ENCODE results near the gene LRP1B.

The LRP1B gene

DNA sequence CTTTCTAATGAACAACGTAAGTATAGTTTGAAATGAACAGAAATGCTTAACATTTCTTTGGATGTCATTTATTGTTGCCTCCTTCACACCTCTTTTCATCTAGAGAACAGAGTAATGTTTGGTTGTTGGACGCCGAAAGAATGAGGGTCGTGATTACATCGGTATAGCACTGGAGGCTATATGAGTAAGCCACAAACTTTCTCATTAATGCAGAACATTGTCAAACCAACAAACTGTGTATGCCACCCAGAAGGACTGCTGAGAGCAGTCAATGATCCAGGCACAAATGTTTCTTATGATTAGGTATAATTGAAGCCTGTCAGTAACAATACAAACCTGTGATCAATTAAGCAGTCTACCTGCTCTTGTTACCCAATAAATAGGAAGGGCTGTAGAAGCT lies 1855.9 kb downstream of the LRP1B start:
- TF ChIP-seq ZFP3 (CRISPR knock-in tag; IDR thresholded peaks at IDR 0.05) (no peak), ESRRG (CRISPR knock-in tag; IDR thresholded peaks at IDR 0.05) (no peak), ZFP30 (CRISPR knock-in tag; IDR thresholded peaks at IDR 0.05) (no peak), BACH2 (CRISPR knock-in tag; IDR thresholded peaks at IDR 0.05; ENCODE audit: borderline replicate concordance) (no peak)
- ATAC-seq = no peak

DNA sequence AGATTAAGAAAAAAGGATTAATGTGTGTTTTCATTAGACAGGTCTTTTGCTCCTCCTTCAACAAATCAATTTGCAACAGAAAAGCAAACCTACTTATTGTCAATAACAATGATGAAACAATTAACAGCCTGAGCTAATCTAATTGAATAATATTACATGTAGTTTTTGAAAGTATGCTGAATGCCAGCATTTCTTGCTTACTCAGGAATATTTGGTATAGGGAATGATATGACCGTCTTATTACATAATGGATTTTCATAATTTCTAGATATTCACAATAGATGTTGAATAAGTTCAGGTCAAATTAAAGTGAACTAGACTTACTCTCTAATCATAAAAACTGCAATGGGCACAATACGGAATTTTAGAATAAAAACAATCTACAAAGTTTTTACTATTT lies 1856.9 kb downstream of the LRP1B start:
- TF ChIP-seq TOX (CRISPR knock-in tag; IDR thresholded peaks at IDR 0.05; ENCODE audit: borderline replicate concordance) (no peak), ZNF70 (CRISPR knock-in tag; IDR thresholded peaks at IDR 0.05) (no peak), ZFP30 (CRISPR knock-in tag; IDR thresholded peaks at IDR 0.05) (no peak)
- no peak for ATAC-seq

DNA sequence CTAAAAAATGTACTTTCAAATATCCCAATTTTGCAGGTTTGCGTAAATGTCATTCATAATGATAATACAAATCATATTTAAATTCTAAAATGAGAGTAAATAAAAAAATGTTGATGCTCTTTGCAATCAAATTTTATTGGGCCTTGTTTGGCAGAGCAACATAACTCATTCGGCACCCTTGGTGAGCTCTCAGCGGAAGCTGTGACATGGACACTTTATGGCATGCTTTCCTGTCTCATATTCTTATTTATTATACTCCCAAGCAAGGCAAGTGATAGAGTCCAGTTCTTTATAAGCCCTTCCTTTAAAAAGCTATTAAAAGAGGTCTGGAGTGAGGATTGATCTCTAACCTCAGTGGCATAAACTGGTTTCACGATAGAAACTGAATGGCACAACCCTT lies 1857.4 kb downstream of the LRP1B start:
- no peak for TF ChIP-seq GLIS3 (CRISPR knock-in tag; IDR thresholded peaks at IDR 0.05)
- TF ChIP-seq SNAI2 (CRISPR knock-in tag; IDR thresholded peaks at IDR 0.05) = no peak
- TF ChIP-seq, protein P1, sequence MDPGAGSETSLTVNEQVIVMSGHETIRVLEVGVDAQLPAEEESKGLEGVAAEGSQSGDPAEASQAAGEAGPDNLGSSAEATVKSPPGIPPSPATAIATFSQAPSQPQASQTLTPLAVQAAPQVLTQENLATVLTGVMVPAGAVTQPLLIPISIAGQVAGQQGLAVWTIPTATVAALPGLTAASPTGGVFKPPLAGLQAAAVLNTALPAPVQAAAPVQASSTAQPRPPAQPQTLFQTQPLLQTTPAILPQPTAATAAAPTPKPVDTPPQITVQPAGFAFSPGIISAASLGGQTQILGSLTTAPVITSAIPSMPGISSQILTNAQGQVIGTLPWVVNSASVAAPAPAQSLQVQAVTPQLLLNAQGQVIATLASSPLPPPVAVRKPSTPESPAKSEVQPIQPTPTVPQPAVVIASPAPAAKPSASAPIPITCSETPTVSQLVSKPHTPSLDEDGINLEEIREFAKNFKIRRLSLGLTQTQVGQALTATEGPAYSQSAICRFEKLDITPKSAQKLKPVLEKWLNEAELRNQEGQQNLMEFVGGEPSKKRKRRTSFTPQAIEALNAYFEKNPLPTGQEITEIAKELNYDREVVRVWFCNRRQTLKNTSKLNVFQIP (CRISPR knock-in tag; IDR thresholded peaks at IDR 0.05; ENCODE audit: borderline replicate concordance, low read depth) = no peak
- TF ChIP-seq, protein P2, sequence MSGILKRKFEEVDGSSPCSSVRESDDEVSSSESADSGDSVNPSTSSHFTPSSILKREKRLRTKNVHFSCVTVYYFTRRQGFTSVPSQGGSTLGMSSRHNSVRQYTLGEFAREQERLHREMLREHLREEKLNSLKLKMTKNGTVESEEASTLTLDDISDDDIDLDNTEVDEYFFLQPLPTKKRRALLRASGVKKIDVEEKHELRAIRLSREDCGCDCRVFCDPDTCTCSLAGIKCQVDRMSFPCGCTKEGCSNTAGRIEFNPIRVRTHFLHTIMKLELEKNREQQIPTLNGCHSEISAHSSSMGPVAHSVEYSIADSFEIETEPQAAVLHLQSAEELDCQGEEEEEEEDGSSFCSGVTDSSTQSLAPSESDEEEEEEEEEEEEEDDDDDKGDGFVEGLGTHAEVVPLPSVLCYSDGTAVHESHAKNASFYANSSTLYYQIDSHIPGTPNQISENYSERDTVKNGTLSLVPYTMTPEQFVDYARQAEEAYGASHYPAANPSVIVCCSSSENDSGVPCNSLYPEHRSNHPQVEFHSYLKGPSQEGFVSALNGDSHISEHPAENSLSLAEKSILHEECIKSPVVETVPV (CRISPR knock-in tag; IDR thresholded peaks at IDR 0.05) = no peak
- TF ChIP-seq, protein P3, sequence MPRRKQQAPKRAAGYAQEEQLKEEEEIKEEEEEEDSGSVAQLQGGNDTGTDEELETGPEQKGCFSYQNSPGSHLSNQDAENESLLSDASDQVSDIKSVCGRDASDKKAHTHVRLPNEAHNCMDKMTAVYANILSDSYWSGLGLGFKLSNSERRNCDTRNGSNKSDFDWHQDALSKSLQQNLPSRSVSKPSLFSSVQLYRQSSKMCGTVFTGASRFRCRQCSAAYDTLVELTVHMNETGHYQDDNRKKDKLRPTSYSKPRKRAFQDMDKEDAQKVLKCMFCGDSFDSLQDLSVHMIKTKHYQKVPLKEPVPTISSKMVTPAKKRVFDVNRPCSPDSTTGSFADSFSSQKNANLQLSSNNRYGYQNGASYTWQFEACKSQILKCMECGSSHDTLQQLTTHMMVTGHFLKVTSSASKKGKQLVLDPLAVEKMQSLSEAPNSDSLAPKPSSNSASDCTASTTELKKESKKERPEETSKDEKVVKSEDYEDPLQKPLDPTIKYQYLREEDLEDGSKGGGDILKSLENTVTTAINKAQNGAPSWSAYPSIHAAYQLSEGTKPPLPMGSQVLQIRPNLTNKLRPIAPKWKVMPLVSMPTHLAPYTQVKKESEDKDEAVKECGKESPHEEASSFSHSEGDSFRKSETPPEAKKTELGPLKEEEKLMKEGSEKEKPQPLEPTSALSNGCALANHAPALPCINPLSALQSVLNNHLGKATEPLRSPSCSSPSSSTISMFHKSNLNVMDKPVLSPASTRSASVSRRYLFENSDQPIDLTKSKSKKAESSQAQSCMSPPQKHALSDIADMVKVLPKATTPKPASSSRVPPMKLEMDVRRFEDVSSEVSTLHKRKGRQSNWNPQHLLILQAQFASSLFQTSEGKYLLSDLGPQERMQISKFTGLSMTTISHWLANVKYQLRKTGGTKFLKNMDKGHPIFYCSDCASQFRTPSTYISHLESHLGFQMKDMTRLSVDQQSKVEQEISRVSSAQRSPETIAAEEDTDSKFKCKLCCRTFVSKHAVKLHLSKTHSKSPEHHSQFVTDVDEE (CRISPR knock-in tag; IDR thresholded peaks at IDR 0.05) = no peak
- no peak for TF ChIP-seq ZNF8 (CRISPR knock-in tag; IDR thresholded peaks at IDR 0.05)
- no peak for TF ChIP-seq ZFP30 (CRISPR knock-in tag; IDR thresholded peaks at IDR 0.05)
- no peak for TF ChIP-seq PPARA (CRISPR knock-in tag; IDR thresholded peaks at IDR 0.05; ENCODE audit: borderline replicate concordance)
- TF ChIP-seq ARNTL (CRISPR knock-in tag; IDR thresholded peaks at IDR 0.05; ENCODE audit: borderline replicate concordance, low read depth) = no peak
- TF ChIP-seq TOX (CRISPR knock-in tag; IDR thresholded peaks at IDR 0.05; ENCODE audit: borderline replicate concordance) = no peak
- no peak for TF ChIP-seq ISL1 (CRISPR knock-in tag; IDR thresholded peaks at IDR 0.05)
- no peak for TF ChIP-seq ZNF565 (CRISPR knock-in tag; conservative IDR thresholded peaks at IDR 0.05; ENCODE audit: low read depth)
- TF ChIP-seq ZNF70 (CRISPR knock-in tag; IDR thresholded peaks at IDR 0.05) = no peak
- no peak for TF ChIP-seq TCF4 (CRISPR knock-in tag; IDR thresholded peaks at IDR 0.05; ENCODE audit: borderline replicate concordance)
- TF ChIP-seq OSR1 (CRISPR knock-in tag; IDR thresholded peaks at IDR 0.05) = no peak
- TF ChIP-seq ZC3H10 (CRISPR knock-in tag; IDR thresholded peaks at IDR 0.05) = no peak
- ATAC-seq = no peak

DNA sequence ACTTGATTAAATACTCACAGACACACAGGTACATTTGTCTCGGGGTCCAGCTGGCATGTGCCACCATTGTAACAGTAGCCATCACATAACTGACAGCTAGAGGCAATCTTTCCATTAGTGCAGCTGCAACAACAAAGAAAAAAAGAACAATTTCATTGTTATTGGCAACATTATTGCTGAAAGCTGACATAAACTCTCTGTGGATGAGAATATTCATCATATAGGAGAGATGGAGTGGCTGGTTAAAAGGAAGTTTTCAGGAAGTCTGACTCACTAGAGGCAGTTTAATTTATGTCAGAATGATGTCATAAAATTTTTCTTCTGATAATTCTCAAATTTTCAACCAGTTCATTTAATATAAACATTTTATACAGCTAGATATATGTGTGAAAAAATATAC lies 1860.6 kb downstream of the LRP1B start:
- ATAC-seq = no peak
- TF ChIP-seq ZFP30 (CRISPR knock-in tag; IDR thresholded peaks at IDR 0.05) (no peak), OSR1 (CRISPR knock-in tag; IDR thresholded peaks at IDR 0.05) (no peak), ISL1 (CRISPR knock-in tag; IDR thresholded peaks at IDR 0.05) (peak; percentile 61), ZC3H10 (CRISPR knock-in tag; IDR thresholded peaks at IDR 0.05) (no peak), ZNF565 (CRISPR knock-in tag; conservative IDR thresholded peaks at IDR 0.05; ENCODE audit: low read depth) (no peak), SNAI2 (CRISPR knock-in tag; IDR thresholded peaks at IDR 0.05) (no peak), TOX (CRISPR knock-in tag; IDR thresholded peaks at IDR 0.05; ENCODE audit: borderline replicate concordance) (no peak), PPARA (CRISPR knock-in tag; IDR thresholded peaks at IDR 0.05; ENCODE audit: borderline replicate concordance) (no peak), ZNF70 (CRISPR knock-in tag; IDR thresholded peaks at IDR 0.05) (no peak), TCF4 (CRISPR knock-in tag; IDR thresholded peaks at IDR 0.05; ENCODE audit: borderline replicate concordance) (no peak), CSDC2 (CRISPR knock-in tag; IDR thresholded peaks at IDR 0.05) (no peak), BACH2 (CRISPR knock-in tag; IDR thresholded peaks at IDR 0.05; ENCODE audit: borderline replicate concordance) (no peak)
- TF ChIP-seq, protein P4, sequence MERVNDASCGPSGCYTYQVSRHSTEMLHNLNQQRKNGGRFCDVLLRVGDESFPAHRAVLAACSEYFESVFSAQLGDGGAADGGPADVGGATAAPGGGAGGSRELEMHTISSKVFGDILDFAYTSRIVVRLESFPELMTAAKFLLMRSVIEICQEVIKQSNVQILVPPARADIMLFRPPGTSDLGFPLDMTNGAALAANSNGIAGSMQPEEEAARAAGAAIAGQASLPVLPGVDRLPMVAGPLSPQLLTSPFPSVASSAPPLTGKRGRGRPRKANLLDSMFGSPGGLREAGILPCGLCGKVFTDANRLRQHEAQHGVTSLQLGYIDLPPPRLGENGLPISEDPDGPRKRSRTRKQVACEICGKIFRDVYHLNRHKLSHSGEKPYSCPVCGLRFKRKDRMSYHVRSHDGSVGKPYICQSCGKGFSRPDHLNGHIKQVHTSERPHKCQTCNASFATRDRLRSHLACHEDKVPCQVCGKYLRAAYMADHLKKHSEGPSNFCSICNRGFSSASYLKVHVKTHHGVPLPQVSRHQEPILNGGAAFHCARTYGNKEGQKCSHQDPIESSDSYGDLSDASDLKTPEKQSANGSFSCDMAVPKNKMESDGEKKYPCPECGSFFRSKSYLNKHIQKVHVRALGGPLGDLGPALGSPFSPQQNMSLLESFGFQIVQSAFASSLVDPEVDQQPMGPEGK (CRISPR knock-in tag; IDR thresholded peaks at IDR 0.05; ENCODE audit: borderline replicate concordance) = no peak
- TF ChIP-seq, protein P1 (CRISPR knock-in tag; IDR thresholded peaks at IDR 0.05; ENCODE audit: borderline replicate concordance, low read depth) = no peak
- TF ChIP-seq, protein P3 (CRISPR knock-in tag; IDR thresholded peaks at IDR 0.05) = no peak

All from SK-N-SH treated with all-trans-retinoic acid at 6 μM for 48 hours (cell line).